SK-N-SH treated with all-trans-retinoic acid at 6 μM for 48 hours (cell line): ENCODE data around the gene ATP11C.

ENCODE experiments used
- ATAC-seq: fragments of 200-7000 bp; cut with Tn5 transposase; 3 replicates; pipeline ENCODE4 v1.9.1; 2020; ENCODE audit warnings: mild to moderate bottlenecking, moderate library complexity
- ARNTL ChIP-seq: fragments of 450-650 bp; formaldehyde crosslinking; IDR thresholded peaks from 2 replicates; pipeline ENCODE4 v1.5.0; 2020; ENCODE audit warnings: low read depth, mild to moderate bottlenecking, moderate library complexity, borderline replicate concordance
- BACH2 ChIP-seq: fragments of 250-450 bp; sonication (Bioruptor Pico); IDR thresholded peaks from 2 replicates; pipeline ENCODE4 v1.9.0; 2021; ENCODE audit warnings: mild to moderate bottlenecking, borderline replicate concordance
- CSDC2 ChIP-seq: fragments of 250-450 bp; sonication (Bioruptor Pico); IDR thresholded peaks from 2 replicates; pipeline ENCODE4 v1.5.0; 2020; ENCODE audit warnings: mild to moderate bottlenecking, moderate library complexity
- ESRRG ChIP-seq: fragments of 250-450 bp; sonication (Bioruptor Pico); IDR thresholded peaks from 2 replicates; pipeline ENCODE4 v1.6.1; 2021; ENCODE audit warnings: mild to moderate bottlenecking
- GLIS3 ChIP-seq: fragments of 250-450 bp; sonication (Bioruptor Pico); IDR thresholded peaks from 2 replicates; pipeline ENCODE4 v1.5.0; 2020; ENCODE audit warnings: mild to moderate bottlenecking, moderate library complexity
- ISL1 ChIP-seq: fragments of 250-450 bp; sonication (Bioruptor Pico); IDR thresholded peaks from 2 replicates; pipeline ENCODE4 v2.1.2; 2022; ENCODE audit warnings: mild to moderate bottlenecking, moderate library complexity
- OSR1 ChIP-seq: fragments of 250-450 bp; sonication (Bioruptor Pico); IDR thresholded peaks from 2 replicates; pipeline ENCODE4 v1.8.0; 2022; ENCODE audit warnings: moderate library complexity, mild to moderate bottlenecking, inconsistent platforms
- PPARA ChIP-seq: fragments of 250-450 bp; sonication (Bioruptor Pico); IDR thresholded peaks from 2 replicates; pipeline ENCODE4 v1.5.0; 2020; ENCODE audit warnings: mild to moderate bottlenecking, borderline replicate concordance
- RARB ChIP-seq: fragments of 250-450 bp; sonication (Bioruptor Pico); IDR thresholded peaks from 2 replicates; pipeline ENCODE4 v1.8.0; 2021; ENCODE audit warnings: mild to moderate bottlenecking, moderate library complexity
- SNAI2 ChIP-seq: fragments of 250-450 bp; sonication (Bioruptor Pico); IDR thresholded peaks from 2 replicates; pipeline ENCODE4 v1.5.0; 2020; ENCODE audit warnings: mild to moderate bottlenecking, moderate library complexity
- TCF4 ChIP-seq: fragments of 250-450 bp; sonication (Bioruptor Pico); IDR thresholded peaks from 2 replicates; pipeline ENCODE4 v1.8.0; 2021; ENCODE audit warnings: mild to moderate bottlenecking, moderate library complexity, borderline replicate concordance
- TOX ChIP-seq: fragments of 250-450 bp; sonication (Bioruptor Pico); IDR thresholded peaks from 2 replicates; pipeline ENCODE4 v1.8.0; 2021; ENCODE audit warnings: mild to moderate bottlenecking, moderate library complexity, borderline replicate concordance
- ZC3H10 ChIP-seq: fragments of 250-450 bp; sonication (Bioruptor Pico); IDR thresholded peaks from 2 replicates; pipeline ENCODE4 v1.5.1; 2021; ENCODE audit warnings: mild to moderate bottlenecking, moderate library complexity
- ZFP3 ChIP-seq: fragments of 250-450 bp; sonication (Bioruptor Pico); IDR thresholded peaks from 2 replicates; pipeline ENCODE4 v1.5.0; 2020; ENCODE audit warnings: mild to moderate bottlenecking, moderate library complexity
- ZFP30 ChIP-seq: fragments of 450-650 bp; formaldehyde crosslinking; IDR thresholded peaks from 2 replicates; pipeline ENCODE4 v1.5.0; 2022; ENCODE audit warnings: mild to moderate bottlenecking, moderate library complexity
- ZNF565 ChIP-seq: fragments of 450-650 bp; formaldehyde crosslinking; conservative IDR thresholded peaks from 2 replicates; pipeline ENCODE4 v1.5.0; 2020; ENCODE audit warnings: low read depth, mild to moderate bottlenecking, moderate library complexity
- ZNF70 ChIP-seq: fragments of 450-650 bp; formaldehyde crosslinking; IDR thresholded peaks from 2 replicates; pipeline ENCODE4 v1.5.0; 2020; ENCODE audit warnings: mild to moderate bottlenecking, moderate library complexity
- ZNF8 ChIP-seq: fragments of 450-650 bp; formaldehyde crosslinking; IDR thresholded peaks from 2 replicates; pipeline ENCODE4 v1.5.0; 2020; ENCODE audit warnings: mild to moderate bottlenecking, moderate library complexity
- TF ChIP-seq, protein P1 (sequence below): fragments of 250-450 bp; sonication (Bioruptor Pico); IDR thresholded peaks from 2 replicates; pipeline ENCODE4 v1.5.1; 2020; ENCODE audit warnings: low read depth, mild to moderate bottlenecking, moderate library complexity
- TF ChIP-seq, protein P2 (sequence below): fragments of 250-450 bp; sonication (Bioruptor Pico); IDR thresholded peaks from 2 replicates; pipeline ENCODE4 v1.8.0; 2020; ENCODE audit warnings: mild to moderate bottlenecking, moderate library complexity, borderline replicate concordance
- TF ChIP-seq, protein P3 (sequence below): fragments of 250-450 bp; sonication (Bioruptor Pico); IDR thresholded peaks from 2 replicates; pipeline ENCODE4 v1.5.0; 2020; ENCODE audit warnings: mild to moderate bottlenecking, moderate library complexity
- TF ChIP-seq, protein P4 (sequence below): fragments of 250-450 bp; sonication (Bioruptor Pico); IDR thresholded peaks from 2 replicates; pipeline ENCODE4 v1.8.0; 2021; ENCODE audit warnings: low read depth, mild to moderate bottlenecking, moderate library complexity, borderline replicate concordance
- TF ChIP-seq, protein P5 (sequence below): fragments of 250-450 bp; sonication (Bioruptor Pico); IDR thresholded peaks from 2 replicates; pipeline ENCODE4 v1.5.1; 2021; ENCODE audit warnings: mild to moderate bottlenecking, moderate library complexity

ATP11C gene

DNA sequence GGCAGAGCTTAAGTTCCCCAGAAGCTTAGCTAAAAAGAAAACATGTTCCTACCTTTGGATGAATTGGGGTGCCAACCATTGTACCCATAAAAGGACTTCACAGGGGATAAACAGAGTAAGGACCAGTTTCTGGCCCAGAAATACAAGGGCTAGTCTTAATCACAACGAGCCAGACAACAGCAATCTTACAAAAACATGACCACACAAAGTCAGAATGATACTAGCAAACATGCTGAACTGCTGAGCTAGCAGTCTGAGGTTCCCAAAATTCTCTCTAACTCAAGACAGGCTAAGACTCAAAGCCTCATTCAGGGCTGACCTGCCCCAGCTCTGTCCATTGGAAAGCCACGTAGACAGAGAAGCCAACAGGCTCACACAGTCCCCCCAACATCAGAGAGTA lies 40.3 kb downstream of the ATP11C start:
- ATAC-seq, result no peak
- TF ChIP-seq GLIS3 (CRISPR knock-in tag), result no peak
- no peak for TF ChIP-seq ARNTL (CRISPR knock-in tag)
- TF ChIP-seq, protein P1, sequence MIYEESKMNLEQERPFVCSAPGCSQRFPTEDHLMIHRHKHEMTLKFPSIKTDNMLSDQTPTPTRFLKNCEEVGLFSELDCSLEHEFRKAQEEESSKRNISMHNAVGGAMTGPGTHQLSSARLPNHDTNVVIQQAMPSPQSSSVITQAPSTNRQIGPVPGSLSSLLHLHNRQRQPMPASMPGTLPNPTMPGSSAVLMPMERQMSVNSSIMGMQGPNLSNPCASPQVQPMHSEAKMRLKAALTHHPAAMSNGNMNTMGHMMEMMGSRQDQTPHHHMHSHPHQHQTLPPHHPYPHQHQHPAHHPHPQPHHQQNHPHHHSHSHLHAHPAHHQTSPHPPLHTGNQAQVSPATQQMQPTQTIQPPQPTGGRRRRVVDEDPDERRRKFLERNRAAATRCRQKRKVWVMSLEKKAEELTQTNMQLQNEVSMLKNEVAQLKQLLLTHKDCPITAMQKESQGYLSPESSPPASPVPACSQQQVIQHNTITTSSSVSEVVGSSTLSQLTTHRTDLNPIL (CRISPR knock-in tag), result no peak
- TF ChIP-seq, protein P2, sequence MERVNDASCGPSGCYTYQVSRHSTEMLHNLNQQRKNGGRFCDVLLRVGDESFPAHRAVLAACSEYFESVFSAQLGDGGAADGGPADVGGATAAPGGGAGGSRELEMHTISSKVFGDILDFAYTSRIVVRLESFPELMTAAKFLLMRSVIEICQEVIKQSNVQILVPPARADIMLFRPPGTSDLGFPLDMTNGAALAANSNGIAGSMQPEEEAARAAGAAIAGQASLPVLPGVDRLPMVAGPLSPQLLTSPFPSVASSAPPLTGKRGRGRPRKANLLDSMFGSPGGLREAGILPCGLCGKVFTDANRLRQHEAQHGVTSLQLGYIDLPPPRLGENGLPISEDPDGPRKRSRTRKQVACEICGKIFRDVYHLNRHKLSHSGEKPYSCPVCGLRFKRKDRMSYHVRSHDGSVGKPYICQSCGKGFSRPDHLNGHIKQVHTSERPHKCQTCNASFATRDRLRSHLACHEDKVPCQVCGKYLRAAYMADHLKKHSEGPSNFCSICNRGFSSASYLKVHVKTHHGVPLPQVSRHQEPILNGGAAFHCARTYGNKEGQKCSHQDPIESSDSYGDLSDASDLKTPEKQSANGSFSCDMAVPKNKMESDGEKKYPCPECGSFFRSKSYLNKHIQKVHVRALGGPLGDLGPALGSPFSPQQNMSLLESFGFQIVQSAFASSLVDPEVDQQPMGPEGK (CRISPR knock-in tag), result no peak
- TF ChIP-seq ISL1 (CRISPR knock-in tag), result no peak
- TF ChIP-seq ZFP3 (CRISPR knock-in tag), result no peak
- no peak for TF ChIP-seq OSR1 (CRISPR knock-in tag)

DNA sequence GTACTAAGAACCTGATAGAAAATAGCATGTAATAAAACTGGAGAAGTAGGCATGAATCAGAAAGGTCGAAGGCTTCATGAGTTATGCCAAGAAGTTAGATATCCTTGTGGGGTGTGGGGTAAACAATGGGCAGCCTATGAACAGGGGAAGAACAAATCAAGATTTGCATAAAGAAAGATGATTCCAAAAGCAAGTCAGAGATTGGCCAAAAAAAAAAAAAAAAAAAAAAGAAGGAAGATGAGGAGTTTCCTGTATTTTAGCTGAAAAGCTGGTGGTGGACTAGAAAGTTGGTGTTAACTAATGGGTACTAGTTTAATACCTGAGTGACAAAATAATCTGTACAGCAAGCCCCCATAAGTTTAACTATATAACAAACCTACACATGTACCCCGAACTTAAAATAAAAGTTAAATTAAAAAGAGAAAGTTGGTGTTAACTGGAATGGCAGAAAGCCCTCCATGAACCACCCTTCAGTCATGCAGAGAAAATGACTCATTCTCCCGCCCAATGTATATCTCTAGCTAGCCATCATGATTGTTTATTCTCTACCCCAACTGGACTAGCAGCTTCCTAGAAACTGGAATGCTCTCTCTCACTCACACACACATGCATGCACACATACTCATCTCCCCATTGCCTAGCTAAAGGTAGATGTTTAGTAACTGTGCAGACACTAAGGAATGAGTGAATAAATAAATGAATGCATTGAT lies 41.7 kb downstream of the ATP11C start:
- peak; percentile 88 for ATAC-seq
- TF ChIP-seq ZNF70 (no peak), RARB (CRISPR knock-in tag) (no peak), ZNF8 (no peak), TOX (CRISPR knock-in tag) (no peak), SNAI2 (CRISPR knock-in tag) (no peak), TCF4 (CRISPR knock-in tag) (no peak), BACH2 (CRISPR knock-in tag) (no peak), GLIS3 (CRISPR knock-in tag) (no peak), ISL1 (CRISPR knock-in tag) (no peak), ZFP3 (CRISPR knock-in tag) (no peak)
- TF ChIP-seq, protein P3, sequence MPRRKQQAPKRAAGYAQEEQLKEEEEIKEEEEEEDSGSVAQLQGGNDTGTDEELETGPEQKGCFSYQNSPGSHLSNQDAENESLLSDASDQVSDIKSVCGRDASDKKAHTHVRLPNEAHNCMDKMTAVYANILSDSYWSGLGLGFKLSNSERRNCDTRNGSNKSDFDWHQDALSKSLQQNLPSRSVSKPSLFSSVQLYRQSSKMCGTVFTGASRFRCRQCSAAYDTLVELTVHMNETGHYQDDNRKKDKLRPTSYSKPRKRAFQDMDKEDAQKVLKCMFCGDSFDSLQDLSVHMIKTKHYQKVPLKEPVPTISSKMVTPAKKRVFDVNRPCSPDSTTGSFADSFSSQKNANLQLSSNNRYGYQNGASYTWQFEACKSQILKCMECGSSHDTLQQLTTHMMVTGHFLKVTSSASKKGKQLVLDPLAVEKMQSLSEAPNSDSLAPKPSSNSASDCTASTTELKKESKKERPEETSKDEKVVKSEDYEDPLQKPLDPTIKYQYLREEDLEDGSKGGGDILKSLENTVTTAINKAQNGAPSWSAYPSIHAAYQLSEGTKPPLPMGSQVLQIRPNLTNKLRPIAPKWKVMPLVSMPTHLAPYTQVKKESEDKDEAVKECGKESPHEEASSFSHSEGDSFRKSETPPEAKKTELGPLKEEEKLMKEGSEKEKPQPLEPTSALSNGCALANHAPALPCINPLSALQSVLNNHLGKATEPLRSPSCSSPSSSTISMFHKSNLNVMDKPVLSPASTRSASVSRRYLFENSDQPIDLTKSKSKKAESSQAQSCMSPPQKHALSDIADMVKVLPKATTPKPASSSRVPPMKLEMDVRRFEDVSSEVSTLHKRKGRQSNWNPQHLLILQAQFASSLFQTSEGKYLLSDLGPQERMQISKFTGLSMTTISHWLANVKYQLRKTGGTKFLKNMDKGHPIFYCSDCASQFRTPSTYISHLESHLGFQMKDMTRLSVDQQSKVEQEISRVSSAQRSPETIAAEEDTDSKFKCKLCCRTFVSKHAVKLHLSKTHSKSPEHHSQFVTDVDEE, result no peak
- TF ChIP-seq, protein P4, sequence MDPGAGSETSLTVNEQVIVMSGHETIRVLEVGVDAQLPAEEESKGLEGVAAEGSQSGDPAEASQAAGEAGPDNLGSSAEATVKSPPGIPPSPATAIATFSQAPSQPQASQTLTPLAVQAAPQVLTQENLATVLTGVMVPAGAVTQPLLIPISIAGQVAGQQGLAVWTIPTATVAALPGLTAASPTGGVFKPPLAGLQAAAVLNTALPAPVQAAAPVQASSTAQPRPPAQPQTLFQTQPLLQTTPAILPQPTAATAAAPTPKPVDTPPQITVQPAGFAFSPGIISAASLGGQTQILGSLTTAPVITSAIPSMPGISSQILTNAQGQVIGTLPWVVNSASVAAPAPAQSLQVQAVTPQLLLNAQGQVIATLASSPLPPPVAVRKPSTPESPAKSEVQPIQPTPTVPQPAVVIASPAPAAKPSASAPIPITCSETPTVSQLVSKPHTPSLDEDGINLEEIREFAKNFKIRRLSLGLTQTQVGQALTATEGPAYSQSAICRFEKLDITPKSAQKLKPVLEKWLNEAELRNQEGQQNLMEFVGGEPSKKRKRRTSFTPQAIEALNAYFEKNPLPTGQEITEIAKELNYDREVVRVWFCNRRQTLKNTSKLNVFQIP (CRISPR knock-in tag), result no peak

DNA sequence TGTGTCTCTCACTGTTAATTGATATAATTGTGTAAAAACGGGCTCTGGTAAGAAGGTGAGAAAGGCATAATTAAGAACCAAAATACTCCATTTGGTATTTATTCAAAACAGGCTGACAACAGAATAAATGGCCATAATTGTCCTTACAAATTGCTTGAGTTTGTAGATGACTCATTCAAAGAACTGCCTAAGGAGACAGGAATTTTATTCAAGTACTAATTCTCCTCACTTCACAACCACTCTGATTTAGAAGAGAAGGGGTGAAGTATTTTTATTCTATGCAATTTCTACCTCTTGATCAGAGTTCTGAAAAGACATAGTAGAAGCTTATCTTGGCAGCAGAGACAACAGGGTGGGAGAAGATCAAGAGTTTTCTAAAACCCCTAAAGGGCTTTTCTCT lies 43.1 kb downstream of the ATP11C start:
- ATAC-seq, result peak; percentile 52

DNA sequence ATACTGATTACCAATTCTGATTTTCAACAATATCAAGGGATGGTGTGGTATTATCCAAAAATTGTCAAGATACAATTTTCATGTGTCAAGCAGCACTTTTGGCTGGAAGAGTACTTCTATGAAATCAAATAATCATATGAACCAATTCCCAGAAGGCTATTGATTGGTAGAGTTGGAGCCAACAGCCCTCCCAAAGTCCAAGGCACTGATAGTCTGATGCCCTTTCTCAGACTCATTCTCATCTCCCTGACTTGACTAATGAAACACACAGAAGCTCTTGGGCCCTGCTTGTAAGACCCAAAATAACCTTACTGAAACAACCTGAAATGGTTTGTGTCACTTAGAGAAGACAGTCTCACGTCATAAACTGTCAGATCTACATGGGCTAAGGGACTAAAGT lies 48.9 kb downstream of the ATP11C start:
- TF ChIP-seq ZC3H10 (CRISPR knock-in tag) (no peak), ZNF8 (no peak), CSDC2 (CRISPR knock-in tag) (no peak), ISL1 (CRISPR knock-in tag) (no peak), BACH2 (CRISPR knock-in tag) (no peak), SNAI2 (CRISPR knock-in tag) (no peak), ZNF70 (no peak), TCF4 (CRISPR knock-in tag) (no peak), OSR1 (CRISPR knock-in tag) (no peak), PPARA (CRISPR knock-in tag) (no peak), GLIS3 (CRISPR knock-in tag) (no peak), ZFP30 (no peak), ARNTL (CRISPR knock-in tag) (no peak), ESRRG (CRISPR knock-in tag) (no peak), TOX (CRISPR knock-in tag) (no peak), ZNF565 (CRISPR knock-in tag) (no peak)
- TF ChIP-seq, protein P2 (CRISPR knock-in tag), result no peak
- TF ChIP-seq, protein P5, sequence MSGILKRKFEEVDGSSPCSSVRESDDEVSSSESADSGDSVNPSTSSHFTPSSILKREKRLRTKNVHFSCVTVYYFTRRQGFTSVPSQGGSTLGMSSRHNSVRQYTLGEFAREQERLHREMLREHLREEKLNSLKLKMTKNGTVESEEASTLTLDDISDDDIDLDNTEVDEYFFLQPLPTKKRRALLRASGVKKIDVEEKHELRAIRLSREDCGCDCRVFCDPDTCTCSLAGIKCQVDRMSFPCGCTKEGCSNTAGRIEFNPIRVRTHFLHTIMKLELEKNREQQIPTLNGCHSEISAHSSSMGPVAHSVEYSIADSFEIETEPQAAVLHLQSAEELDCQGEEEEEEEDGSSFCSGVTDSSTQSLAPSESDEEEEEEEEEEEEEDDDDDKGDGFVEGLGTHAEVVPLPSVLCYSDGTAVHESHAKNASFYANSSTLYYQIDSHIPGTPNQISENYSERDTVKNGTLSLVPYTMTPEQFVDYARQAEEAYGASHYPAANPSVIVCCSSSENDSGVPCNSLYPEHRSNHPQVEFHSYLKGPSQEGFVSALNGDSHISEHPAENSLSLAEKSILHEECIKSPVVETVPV (CRISPR knock-in tag), result no peak
- TF ChIP-seq, protein P1 (CRISPR knock-in tag), result no peak
- TF ChIP-seq, all 23 proteins: peak for 0
- ATAC-seq, result no peak

More for the DNA sequence above, 43.1 kb downstream of the ATP11C start:
- TF ChIP-seq BACH2 (CRISPR knock-in tag), result no peak
